Measurements from ENCODE around the gene RNF145.

Gene RNF145

DNA sequence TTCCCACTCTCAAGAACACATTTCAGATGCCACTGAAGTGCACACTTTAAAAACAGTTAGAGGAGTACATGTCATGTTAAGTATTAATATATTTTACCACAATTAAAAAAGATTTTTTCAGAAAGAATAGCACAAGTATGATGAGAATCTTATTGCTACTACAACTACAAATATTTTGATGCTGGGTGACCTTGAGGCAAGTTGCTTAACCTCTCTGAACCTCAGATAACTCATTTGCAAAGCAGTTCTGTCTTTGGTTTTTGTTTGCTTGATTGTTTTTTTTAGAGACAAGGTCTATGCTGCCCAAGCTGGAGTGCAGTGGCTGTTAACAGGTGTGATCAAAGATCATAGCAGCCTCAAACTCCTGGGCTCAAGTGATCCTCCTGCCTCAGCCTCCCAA, 95.9 kb downstream of the RNF145 start:
- H3K9ac ChIP-seq (ENCODE audit: low read length): no peak overlapping the region
- H3K27me3 ChIP-seq (ENCODE audit: low read length): no peaks in the 10 kb centered on the region
- no peaks in the 10 kb centered on the region for H3K79me2 ChIP-seq (ENCODE audit: insufficient read depth, low read length)
- no peaks in the 10 kb centered on the region for H3K9me3 ChIP-seq (ENCODE audit: insufficient read depth, low read length)
- H3K36me3 ChIP-seq (ENCODE audit: low read length): no peaks in the 10 kb centered on the region
- no peaks in the 10 kb centered on the region for H4K20me1 ChIP-seq (ENCODE audit: low read depth, low read length)
- H3F3A ChIP-seq (ENCODE audit: insufficient read depth): no peaks in the 10 kb centered on the region
- no peak overlapping the region for H3K27ac ChIP-seq (ENCODE audit: low read depth, low read length)
- no peak overlapping the region for H3K4me3 ChIP-seq (ENCODE audit: insufficient read depth, low read length, poor library complexity, severe bottlenecking)
- no peak overlapping the region for H3K4me2 ChIP-seq (ENCODE audit: low read depth, low read length, poor library complexity, severe bottlenecking)
- H3K9me2 ChIP-seq (replicated peaks; ENCODE audit: insufficient read depth, low read length): no peaks in the 10 kb centered on the region
- TF ChIP-seq, protein P1, sequence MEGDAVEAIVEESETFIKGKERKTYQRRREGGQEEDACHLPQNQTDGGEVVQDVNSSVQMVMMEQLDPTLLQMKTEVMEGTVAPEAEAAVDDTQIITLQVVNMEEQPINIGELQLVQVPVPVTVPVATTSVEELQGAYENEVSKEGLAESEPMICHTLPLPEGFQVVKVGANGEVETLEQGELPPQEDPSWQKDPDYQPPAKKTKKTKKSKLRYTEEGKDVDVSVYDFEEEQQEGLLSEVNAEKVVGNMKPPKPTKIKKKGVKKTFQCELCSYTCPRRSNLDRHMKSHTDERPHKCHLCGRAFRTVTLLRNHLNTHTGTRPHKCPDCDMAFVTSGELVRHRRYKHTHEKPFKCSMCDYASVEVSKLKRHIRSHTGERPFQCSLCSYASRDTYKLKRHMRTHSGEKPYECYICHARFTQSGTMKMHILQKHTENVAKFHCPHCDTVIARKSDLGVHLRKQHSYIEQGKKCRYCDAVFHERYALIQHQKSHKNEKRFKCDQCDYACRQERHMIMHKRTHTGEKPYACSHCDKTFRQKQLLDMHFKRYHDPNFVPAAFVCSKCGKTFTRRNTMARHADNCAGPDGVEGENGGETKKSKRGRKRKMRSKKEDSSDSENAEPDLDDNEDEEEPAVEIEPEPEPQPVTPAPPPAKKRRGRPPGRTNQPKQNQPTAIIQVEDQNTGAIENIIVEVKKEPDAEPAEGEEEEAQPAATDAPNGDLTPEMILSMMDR (IDR thresholded peaks at IDR 0.05; ENCODE audit: insufficient read depth, low read length, poor library complexity, severe bottlenecking): no peak
- no peak for TF ChIP-seq EZH2phosphoT487 (conservative IDR thresholded peaks at IDR 0.05; ENCODE audit: low read length)
- H2AFZ ChIP-seq (ENCODE audit: low read depth, low read length, severe bottlenecking): no peak overlapping the region

DNA sequence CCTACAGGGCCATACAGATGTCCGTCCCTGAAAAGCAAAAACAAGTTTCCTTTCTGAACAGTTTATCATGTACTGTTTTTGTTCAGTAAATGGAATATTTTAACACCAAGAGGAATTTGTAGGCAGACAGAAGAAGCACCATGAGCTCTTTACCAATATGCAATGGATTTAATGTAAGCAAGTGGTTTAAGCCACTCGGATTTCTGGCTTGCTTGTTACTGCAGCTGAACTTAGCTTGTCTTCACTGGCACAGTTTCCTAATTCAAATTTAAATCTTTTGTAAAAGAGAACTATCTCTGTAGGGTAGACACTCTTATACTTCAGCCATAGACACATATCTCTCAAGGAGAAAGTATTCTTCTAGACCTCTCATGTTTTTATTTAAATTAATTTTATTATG, 96.9 kb downstream of the RNF145 start:
- Histone ChIP-seq H4K20me1 (ENCODE audit: low read depth, low read length) (no peaks in the 10 kb centered on the region), H3K79me2 (ENCODE audit: insufficient read depth, low read length) (no peaks in the 10 kb centered on the region), H3K4me2 (ENCODE audit: low read depth, low read length, poor library complexity, severe bottlenecking) (no peak overlapping the region), H3K9me2 (replicated peaks; ENCODE audit: insufficient read depth, low read length) (no peaks in the 10 kb centered on the region), H3K9me3 (ENCODE audit: insufficient read depth, low read length) (no peaks in the 10 kb centered on the region), H3K4me3 (ENCODE audit: insufficient read depth, low read length, poor library complexity, severe bottlenecking) (no peak overlapping the region), H3K36me3 (ENCODE audit: low read length) (no peaks in the 10 kb centered on the region), H3K9ac (ENCODE audit: low read length) (no peak overlapping the region), H3K27ac (ENCODE audit: low read depth, low read length) (no peak overlapping the region), H3K27me3 (ENCODE audit: low read length) (no peaks in the 10 kb centered on the region), H2AFZ (ENCODE audit: low read depth, low read length, severe bottlenecking) (no peak overlapping the region), H3F3A (ENCODE audit: insufficient read depth) (no peaks in the 10 kb centered on the region)
- no peak for TF ChIP-seq EZH2phosphoT487 (conservative IDR thresholded peaks at IDR 0.05; ENCODE audit: low read length)
- TF ChIP-seq, protein P1 (IDR thresholded peaks at IDR 0.05; ENCODE audit: insufficient read depth, low read length, poor library complexity, severe bottlenecking): no peak

All from SU-DHL-6 (cell line).